Kidney (tissue), 14 donors: ENCODE data around the gene NIT2. TPM values are rescaled to one million over a fixed set of nuclear protein-coding genes. Genes with fewer than 3 reads are reported as not detected.

Experiments
- DNase-seq, 5 donors: peaks; one replicate each; pipeline ENCODE4 v3.0.0-alpha.2; 2013 to 2020
- FAIRE-seq: peaks from 2 replicates; lab custom pipeline; 2012; peaks lifted over from hg19 to GRCh38; lab: Jason Lieb, UNC
- H3K27ac ChIP-seq, 2 donors: one replicate each; pipeline ENCODE4 v1.7.0; 2013; ENCODE audit warnings: low read depth in 2 of 2, low read length in 2 of 2, inconsistent platforms in 1 of 2
- H3K27me3 ChIP-seq: one replicate; pipeline ENCODE4 v1.7.1; 2013; ENCODE audit warnings: low read length, inconsistent platforms; ENCODE audit not compliant: control insufficient read depth, insufficient read depth
- H3K36me3 ChIP-seq, 3 donors: one replicate each; pipeline versions ENCODE4 v1.7.0 to v1.7.1; 2013; ENCODE audit warnings: low read length in 3 of 3, control low read depth in 1 of 3, inconsistent platforms in 1 of 3; ENCODE audit not compliant: insufficient read depth in 3 of 3, control insufficient read depth in 2 of 3
- H3K4me1 ChIP-seq, 3 donors: one replicate each; pipeline versions ENCODE4 v1.7.0 to v1.7.1; 2013; ENCODE audit warnings: low read length in 3 of 3, inconsistent platforms in 1 of 3, low read depth in 1 of 3; ENCODE audit not compliant: control insufficient read depth in 2 of 3, insufficient read depth in 2 of 3
- H3K4me3 ChIP-seq, 3 donors: one replicate each; pipeline versions ENCODE4 v1.7.0 to v1.8.1; 2013; ENCODE audit warnings: low read length in 3 of 3, control low read depth in 1 of 3, inconsistent platforms in 1 of 3
- H3K9ac ChIP-seq, 3 donors: one replicate each; pipeline versions ENCODE4 v1.7.0 to v1.7.1; 2013; ENCODE audit warnings: low read length in 3 of 3, control low read depth in 1 of 3, inconsistent platforms in 1 of 3
- H3K9me3 ChIP-seq, 3 donors: one replicate each; pipeline versions ENCODE4 v1.7.0 to v1.7.1; 2013; ENCODE audit warnings: low read length in 3 of 3, control low read depth in 1 of 3, inconsistent platforms in 1 of 3; ENCODE audit not compliant: control insufficient read depth in 2 of 3, insufficient read depth in 1 of 3
- CTCF ChIP-seq: IDR thresholded peaks from 3 replicates; pipeline ENCODE4 v1.5.1; 2012; ENCODE audit warnings: mild to moderate bottlenecking, moderate library complexity, borderline replicate concordance; ENCODE audit not compliant: insufficient read depth; ENCODE audit errors: extremely low read depth
- intact Hi-C: fragments of 100-400 bp; cut with DNase I; formaldehyde crosslinking; loops from one replicate; pipeline ENCODE4 v1.11.1; 2022
- polyA plus RNA-seq: library from polyadenylated mRNA; stranded (reverse); fragments of 350-450 nt; fragmentation: Illumina TruSeq; extraction: RNeasy Lipid Tissue Mini Kit (QIAGEN cat#74804); gene quantifications from one replicate; pipeline ENCODE4 v1.2.3, GENCODE V29; 2014; ENCODE audit warnings: low read depth, low replicate concordance; ENCODE audit not compliant: insufficient read depth
- total RNA-seq: library from RNA; stranded (reverse); fragmentation: NEBNext Ultra II Directional; extraction: Animal tissue kit (Norgen Biotek cat#: 25700); gene quantifications from one replicate; pipeline ENCODE4 v1.2.1, GENCODE V29; 2021
- donor health status: control.
- donor health status: control.
- donor health status: control.
- donor health status: control.
- donor health status: control.
- donor health status: DM: yes; HTN: yes; CAD: no.
- donor health status: Normal renal cell carcinoma (clear cell type).

NIT2 gene
- total and polyA plus RNA-seq, 2 donors from 2014 or later = 57.5 to 180 TPM

DNA sequence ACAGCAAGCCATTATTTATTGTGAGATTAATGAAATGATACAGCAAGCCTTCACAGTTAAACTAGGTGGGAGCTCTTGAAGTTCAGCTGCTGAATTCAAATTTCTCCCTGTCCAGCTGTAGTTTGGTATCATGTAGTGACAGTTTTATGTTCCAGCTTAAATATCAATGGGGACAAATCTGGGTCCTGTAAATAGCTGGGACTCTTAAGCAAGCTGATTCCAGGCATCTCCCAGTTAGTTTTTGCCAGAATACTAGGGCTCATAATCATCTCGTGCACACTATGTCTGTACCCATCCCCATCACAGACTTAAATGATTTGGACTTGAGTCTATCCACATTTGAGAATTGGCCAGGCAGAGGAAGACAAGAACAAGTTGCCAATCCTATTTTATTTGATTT lies 27.9 kb upstream of the NIT2 start:
- H3K4me3 ChIP-seq = no peak overlapping the region
- intact Hi-C loops = no loop called here
- no peak for TF ChIP-seq CTCF
- DNase-seq = peak in 2 of 5 donors; percentile 3 to 5
- H3K36me3 ChIP-seq = peaks cover 0 to 16% (median 12%) of the 10 kb centered on the region in 3 donors
- no peak overlapping the region for H3K27ac ChIP-seq
- H3K9me3 ChIP-seq = no peaks in the 10 kb centered on the region
- no peak overlapping the region for H3K9ac ChIP-seq
- no peaks in the 10 kb centered on the region for H3K27me3 ChIP-seq
- no peak for FAIRE-seq
- no peaks in the 10 kb centered on the region for H3K4me1 ChIP-seq

GRCh38 chr3:100310355-100310965 lies 24.1 kb upstream of the NIT2 start:
- Histone ChIP-seq H3K4me3 (no peak overlapping the region), H3K27me3 (no peaks in the 10 kb centered on the region), H3K4me1 (no peaks in the 10 kb centered on the region), H3K9ac (no peak overlapping the region), H3K9me3 (no peaks in the 10 kb centered on the region), H3K36me3 (peaks cover 0 to 11% (median 11%) of the 10 kb centered on the region in 3 donors), H3K27ac (no peak overlapping the region)
- FAIRE-seq = no peak
- intact Hi-C loops = no loop called here
- TF ChIP-seq CTCF = no peak
- DNase-seq = no peak

DNA sequence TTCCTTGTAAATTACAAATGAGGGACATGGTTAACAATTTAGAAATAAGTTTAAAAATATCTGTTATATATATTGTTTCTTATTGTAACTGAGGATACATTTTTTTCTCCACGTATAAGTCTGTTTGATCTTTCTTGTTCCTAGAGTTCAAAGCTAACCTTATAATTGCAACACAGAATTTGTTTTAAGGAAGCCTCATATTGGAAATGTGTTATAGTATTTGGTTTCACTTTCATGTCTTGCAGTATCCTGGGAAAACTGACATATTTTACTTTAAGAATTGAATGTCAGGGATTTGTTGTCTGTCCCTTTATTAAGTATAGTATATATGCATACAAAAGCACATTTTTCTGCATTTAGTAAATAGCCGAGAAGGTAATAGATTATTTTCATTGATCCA lies 23.5 kb upstream of the NIT2 start:
- Histone ChIP-seq H3K4me1 (no peaks in the 10 kb centered on the region), H3K9ac (no peak overlapping the region), H3K9me3 (no peaks in the 10 kb centered on the region), H3K27ac (no peak overlapping the region), H3K27me3 (no peaks in the 10 kb centered on the region), H3K36me3 (peaks cover 0 to 12% (median 10%) of the 10 kb centered on the region in 3 donors), H3K4me3 (no peak overlapping the region)
- peak; percentile 50 for FAIRE-seq
- no peak for DNase-seq
- TF ChIP-seq CTCF = no peak
- intact Hi-C loops = no loop called here
